GM19452 (cell line): ENCODE data around the gene TARBP2.

Source experiments
- ATAC-seq: cut with Tn5 transposase; IDR thresholded peaks from one replicate; pipeline ENCODE4 v1.9.1; 2021; ENCODE audit not compliant: unreplicated experiment

TARBP2 gene

GRCh38 chr12:53500776-53501614 is at the start of gene TARBP2:
TSS of gene TARBP2 (plus strand) at chr12:53501283. CDS start at chr12:53501409, 126 bp downstream.
- peak; percentile 83 for ATAC-seq

- ATAC-seq, result peak; percentile 95
These were observed 49.4 kb upstream of the TARBP2 start, which contains the start of gene PCBP2 for GRCh38 chr12:53451661-53452158. TSS of gene PCBP2 (plus strand) at chr12:53452102. CDS start at chr12:53454801, 2,699 bp downstream.

- ATAC-seq, result no peak
These were observed 48.7 kb upstream of the TARBP2 start for GRCh38 chr12:53452159-53453077.

GRCh38 chr12:53453953-53454640 is 47.0 kb upstream of the TARBP2 start:
- ATAC-seq, result no peak

- no peak for ATAC-seq
These were observed 46.4 kb upstream of the TARBP2 start for GRCh38 chr12:53454707-53455106.

- ATAC-seq, result no peak
These were observed 44.3 kb upstream of the TARBP2 start for GRCh38 chr12:53456654-53457366.

GRCh38 chr12:53459097-53459496 is 42.0 kb upstream of the TARBP2 start:
- no peak for ATAC-seq

- no peak for ATAC-seq
These were observed 40.0 kb upstream of the TARBP2 start for GRCh38 chr12:53461059-53461458.

- ATAC-seq, result no peak
These were observed 39.5 kb upstream of the TARBP2 start for GRCh38 chr12:53461591-53461990.

- ATAC-seq, result no peak
These were observed 38.1 kb upstream of the TARBP2 start for GRCh38 chr12:53462935-53463334.

GRCh38 chr12:53463802-53464560 is 37.1 kb upstream of the TARBP2 start:
- no peak for ATAC-seq

- ATAC-seq, result no peak
These were observed 36.2 kb upstream of the TARBP2 start for GRCh38 chr12:53464685-53465418.

- ATAC-seq, result no peak
These were observed 35.4 kb upstream of the TARBP2 start for GRCh38 chr12:53465679-53466078.

GRCh38 chr12:53466640-53467039 is 34.4 kb upstream of the TARBP2 start:
- no peak for ATAC-seq

GRCh38 chr12:53467082-53467481 is 34.0 kb upstream of the TARBP2 start:
- ATAC-seq, result no peak

- no peak for ATAC-seq
These were observed 33.2 kb upstream of the TARBP2 start for GRCh38 chr12:53467880-53468279.

- ATAC-seq, result no peak
These were observed 32.8 kb upstream of the TARBP2 start for GRCh38 chr12:53468282-53468681.

- ATAC-seq, result no peak
These were observed 29.0 kb upstream of the TARBP2 start for GRCh38 chr12:53472056-53472582.

GRCh38 chr12:53474077-53474476 is 27.0 kb upstream of the TARBP2 start:
- ATAC-seq, result no peak
